HCT116 (cell line): ENCODE results near the gene ASXL2. TPM values are rescaled to one million over a fixed set of nuclear protein-coding genes. Genes with fewer than 3 reads are reported as not detected.

Experiments used
- ATAC-seq: fragments of 200-7000 bp; cut with Tn5 transposase; 2 replicates; pipeline ENCODE4 v1.9.1; 2020; ENCODE audit warnings: mild to moderate bottlenecking, moderate library complexity
- BruUV-seq: library from RNA; stranded (reverse); fragments of 400-500 nt; replicated peaks from 2 replicates; lab custom pipeline; 2021; lab: Mats Ljungman, UMichigan
- CTCF ChIA-PET: fragments of 300-600 bp; sonication (Branson Sonifier 250); formaldehyde crosslinking; loops from one replicate; lab custom pipeline; 2021; ENCODE audit warnings: antibody characterized with exemption; lab: Charles Lee
- POLR2A ChIA-PET: fragments of 300-600, 350-600 bp; sonication (Branson Sonifier 250); formaldehyde crosslinking; loops from one replicate; lab custom pipeline; 2021; ENCODE audit warnings: antibody characterized with exemption; lab: Charles Lee
- RAD21 ChIA-PET, 2 experiments: fragments of 300-600 bp; sonication (Branson Sonifier 250); formaldehyde crosslinking; loops; one replicate each; lab custom pipeline; 2023; ENCODE audit warnings: low total read pairs in 2 of 2; ENCODE audit not compliant: uncharacterized antibody in 2 of 2, unreplicated experiment in 2 of 2, low non-redundant PET in 1 of 2; lab: Charles Lee
- DNase-seq: peaks from one replicate; pipeline ENCODE4 v3.0.0-alpha.2; 2010; ENCODE audit warnings: low read depth, low spot score
- H2AFZ ChIP-seq: fragments of 200-600 bp; shearing (Covaris generic), sonication (generic); 2 replicates; pipeline ENCODE4 v1.6.1; 2017; ENCODE audit warnings: low read depth, mixed run types, mixed read lengths, antibody characterized with exemption, low read length; ENCODE audit not compliant: poor library complexity, severe bottlenecking
- H3K27ac ChIP-seq: 2 replicates; pipeline ENCODE4 v1.5.1; 2012; ENCODE audit warnings: low read depth, low read length
- H3K27me3 ChIP-seq: fragments of 200-600 bp; sonication (generic); 2 replicates; pipeline ENCODE4 v1.6.1; 2016; ENCODE audit warnings: mixed run types, low read length, mixed read lengths; ENCODE audit not compliant: insufficient read depth
- H3K36me3 ChIP-seq, 2 experiments: fragments of 200-500 bp in 1 of 2; fragments of 200-600 bp in 1 of 2; sonication (Bioruptor generic) in 1 of 2; sonication (generic) in 1 of 2; 2 replicates each; pipeline versions ENCODE4 v1.5.1 to v1.6.1; 2014 to 2016; ENCODE audit warnings: low read length in 2 of 2, inconsistent platforms in 1 of 2, mixed read lengths in 1 of 2, mixed run types in 1 of 2; ENCODE audit not compliant: insufficient read depth in 2 of 2, control insufficient read depth in 1 of 2
- H3K4me1 ChIP-seq, 2 experiments: fragments of 200-600 bp in 1 of 2; sonication (generic) in 1 of 2; 2 replicates each; pipeline versions ENCODE4 v1.5.1 to v1.6.1; 2012 to 2017; ENCODE audit warnings: low read length in 2 of 2, inconsistent platforms in 1 of 2, mild to moderate bottlenecking in 1 of 2, mixed read lengths in 1 of 2, mixed run types in 1 of 2, moderate library complexity in 1 of 2; ENCODE audit not compliant: insufficient read depth in 2 of 2, control insufficient read depth in 1 of 2
- H3K4me2 ChIP-seq: fragments of 200-600 bp; sonication (generic); 2 replicates; pipeline ENCODE4 v1.6.1; 2017; ENCODE audit warnings: mixed run types, low read length, mixed read lengths
- H3K4me3 ChIP-seq, 2 experiments: fragments of 200-600 bp in 1 of 2; sonication (generic) in 1 of 2; replicated peaks in 1 of 2; 2 replicates each; pipeline ENCODE4 v1.5.1; 2011 to 2016; ENCODE audit warnings: low read length in 2 of 2, control low read depth in 1 of 2, low read depth in 1 of 2, mild to moderate bottlenecking in 1 of 2, mixed read lengths in 1 of 2, mixed run types in 1 of 2
- H3K79me2 ChIP-seq: fragments of 200-600 bp; sonication (generic); 2 replicates; pipeline ENCODE4 v1.6.1; 2017; ENCODE audit warnings: mild to moderate bottlenecking, mixed run types, low read length, moderate library complexity, mixed read lengths; ENCODE audit not compliant: insufficient read depth
- H3K9ac ChIP-seq: fragments of 200-600 bp; sonication (generic); 2 replicates; pipeline ENCODE4 v1.6.1; 2016; ENCODE audit warnings: low read length, mixed read lengths
- H3K9me2 ChIP-seq: fragments of 200-600 bp; sonication (generic), shearing (Covaris generic); 2 replicates; pipeline ENCODE4 v1.6.1; 2017; ENCODE audit warnings: mixed run types, mild to moderate bottlenecking, moderate library complexity; ENCODE audit not compliant: insufficient read depth
- H3K9me3 ChIP-seq, 2 experiments: fragments of 200-500 bp in 1 of 2; fragments of 200-600 bp in 1 of 2; sonication (Bioruptor generic) in 1 of 2; sonication (generic) in 1 of 2; 2 replicates each; pipeline ENCODE4 v1.6.1; 2014 to 2017; ENCODE audit warnings: low read length in 2 of 2, mixed read lengths in 2 of 2, inconsistent platforms in 1 of 2, low read depth in 1 of 2, mild to moderate bottlenecking in 1 of 2, mixed run types in 1 of 2, moderate library complexity in 1 of 2; ENCODE audit not compliant: control insufficient read depth in 1 of 2, insufficient read depth in 1 of 2
- H4K20me1 ChIP-seq: fragments of 200-600 bp; sonication (generic), shearing (Covaris generic); 2 replicates; pipeline ENCODE4 v1.6.1; 2017; ENCODE audit warnings: mixed run types, mild to moderate bottlenecking, moderate library complexity; ENCODE audit not compliant: insufficient read depth
- CBX3 ChIP-seq: IDR thresholded peaks from 2 replicates; pipeline ENCODE4 v1.6.1; 2012; ENCODE audit warnings: low read depth
- EGR1 ChIP-seq: IDR thresholded peaks from 2 replicates; pipeline ENCODE4 v1.6.1; 2012; ENCODE audit warnings: low read depth
- JUND ChIP-seq: IDR thresholded peaks from 2 replicates; pipeline ENCODE4 v1.6.1; 2012
- RAD21 ChIP-seq: IDR thresholded peaks from 2 replicates; pipeline ENCODE4 v1.6.1; 2012; ENCODE audit warnings: low read depth, mild to moderate bottlenecking
- SIN3A ChIP-seq: IDR thresholded peaks from 2 replicates; pipeline ENCODE4 v1.6.1; 2012; ENCODE audit warnings: low read depth
- SRF ChIP-seq: IDR thresholded peaks from 2 replicates; pipeline ENCODE4 v1.6.1; 2012; ENCODE audit warnings: low read depth
- TCF7L2 ChIP-seq: IDR thresholded peaks from 2 replicates; pipeline ENCODE4 v1.7.0; 2011; ENCODE audit warnings: borderline replicate concordance, inconsistent platforms; ENCODE audit not compliant: insufficient read depth, insufficient read length; ENCODE audit errors: extremely low read depth
- intact Hi-C: fragments of 100-400 bp; cut with micrococcal nuclease; formaldehyde crosslinking; loops from 2 replicates; pipeline ENCODE4 v1.10.0; 2022
- total RNA-seq: library from RNA; stranded (reverse); gene quantifications from one replicate; pipeline ENCODE4 v1.2.1, GENCODE V29; 2021; ENCODE audit not compliant: unreplicated experiment
- TF ChIP-seq, protein P1 (sequence below), 3 experiments: fragments of 200-600 bp in 1 of 3; sonication (generic) in 1 of 3; IDR thresholded peaks in 2 of 3; conservative IDR thresholded peaks in 1 of 3; 2 replicates each; pipeline ENCODE4 v1.5.1; 2012 to 2017; ENCODE audit warnings: low read depth in 2 of 3, low read length in 2 of 3, antibody characterized with exemption in 1 of 3, borderline replicate concordance in 1 of 3, control low read depth in 1 of 3, mild to moderate bottlenecking in 1 of 3, mixed read lengths in 1 of 3, mixed run types in 1 of 3, moderate library complexity in 1 of 3; ENCODE audit not compliant: insufficient read depth in 1 of 3

Gene ASXL2
- total RNA-seq, 1 experiment from 2014 or later: 29.2 TPM

DNA sequence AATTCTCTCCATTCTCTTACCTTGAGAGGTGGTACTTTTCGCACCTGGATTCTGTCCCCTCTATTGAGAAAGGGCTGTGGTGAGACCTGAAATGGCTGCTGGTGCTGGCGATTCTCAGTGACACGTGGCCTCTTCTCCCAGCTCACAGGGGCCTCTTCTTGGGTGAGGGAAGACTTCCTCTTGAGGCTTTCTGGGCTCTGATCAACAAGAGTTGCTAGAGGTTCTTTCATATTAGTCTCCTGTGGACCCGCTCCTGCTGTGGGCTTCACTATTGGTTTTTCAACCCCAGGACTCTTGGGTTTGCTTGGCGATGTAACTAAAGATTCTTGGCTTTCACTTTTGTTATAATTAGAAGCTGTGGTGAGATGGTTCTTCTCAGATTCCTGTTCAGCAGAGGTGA, 128.6 kb downstream of the ASXL2 start (continued):
- TF ChIP-seq, protein P1, sequence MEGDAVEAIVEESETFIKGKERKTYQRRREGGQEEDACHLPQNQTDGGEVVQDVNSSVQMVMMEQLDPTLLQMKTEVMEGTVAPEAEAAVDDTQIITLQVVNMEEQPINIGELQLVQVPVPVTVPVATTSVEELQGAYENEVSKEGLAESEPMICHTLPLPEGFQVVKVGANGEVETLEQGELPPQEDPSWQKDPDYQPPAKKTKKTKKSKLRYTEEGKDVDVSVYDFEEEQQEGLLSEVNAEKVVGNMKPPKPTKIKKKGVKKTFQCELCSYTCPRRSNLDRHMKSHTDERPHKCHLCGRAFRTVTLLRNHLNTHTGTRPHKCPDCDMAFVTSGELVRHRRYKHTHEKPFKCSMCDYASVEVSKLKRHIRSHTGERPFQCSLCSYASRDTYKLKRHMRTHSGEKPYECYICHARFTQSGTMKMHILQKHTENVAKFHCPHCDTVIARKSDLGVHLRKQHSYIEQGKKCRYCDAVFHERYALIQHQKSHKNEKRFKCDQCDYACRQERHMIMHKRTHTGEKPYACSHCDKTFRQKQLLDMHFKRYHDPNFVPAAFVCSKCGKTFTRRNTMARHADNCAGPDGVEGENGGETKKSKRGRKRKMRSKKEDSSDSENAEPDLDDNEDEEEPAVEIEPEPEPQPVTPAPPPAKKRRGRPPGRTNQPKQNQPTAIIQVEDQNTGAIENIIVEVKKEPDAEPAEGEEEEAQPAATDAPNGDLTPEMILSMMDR (IDR thresholded peaks at IDR 0.05 in 2 of 3, conservative IDR thresholded peaks at IDR 0.05 in 1 of 3; ENCODE audit: borderline replicate concordance in 1 of 3, insufficient read depth in 1 of 3, low read depth in 2 of 3, low read length in 2 of 3): no peak
- no peak for TF ChIP-seq RAD21

DNA sequence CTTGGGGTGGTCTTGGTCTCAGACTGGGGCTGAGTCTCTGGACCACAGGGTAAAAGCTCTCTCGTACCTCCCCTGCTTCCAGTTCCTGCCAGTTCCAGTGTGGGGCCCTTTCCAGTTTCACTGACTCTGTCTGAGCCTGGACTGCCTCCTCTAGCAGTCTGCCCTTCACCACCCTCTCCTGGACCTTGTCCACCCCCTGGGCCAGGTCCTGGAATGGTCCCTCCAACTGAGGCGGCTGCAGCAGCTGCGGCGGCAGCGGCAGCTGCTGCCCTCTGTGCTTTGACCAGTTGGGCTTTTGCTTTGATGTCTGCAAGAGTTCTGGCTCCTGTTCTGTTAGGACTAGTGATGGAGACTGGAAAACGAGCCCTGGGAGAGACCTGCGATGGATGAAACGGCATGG, 134.2 kb downstream of the ASXL2 start:
- ATAC-seq (no peak), DNase-seq (no peak)
- ChIA-PET RAD21 (no interaction called here), POLR2A (no interaction called here), CTCF (no interaction called here)
- Histone ChIP-seq H3K9ac (no peak overlapping the region), H3K27ac (no peak overlapping the region), H3K9me3 (no peaks in the 10 kb centered on the region), H3K79me2 (no peaks in the 10 kb centered on the region), H3K36me3 (peaks cover 7 to 10% of the 10 kb centered on the region in 2 experiments; a peak in 3 of 4 replicates), H3K27me3 (no peaks in the 10 kb centered on the region), H2AFZ (no peak overlapping the region), H3K4me1 (no peaks in the 10 kb centered on the region), H3K4me2 (no peak overlapping the region), H3K4me3 (no peak overlapping the region), H3K9me2 (no peaks in the 10 kb centered on the region), H4K20me1 (no peaks in the 10 kb centered on the region)
- BruUV-seq: no TSS peak
- TF ChIP-seq TCF7L2: no peak
- intact Hi-C loops: no loop called here

DNA sequence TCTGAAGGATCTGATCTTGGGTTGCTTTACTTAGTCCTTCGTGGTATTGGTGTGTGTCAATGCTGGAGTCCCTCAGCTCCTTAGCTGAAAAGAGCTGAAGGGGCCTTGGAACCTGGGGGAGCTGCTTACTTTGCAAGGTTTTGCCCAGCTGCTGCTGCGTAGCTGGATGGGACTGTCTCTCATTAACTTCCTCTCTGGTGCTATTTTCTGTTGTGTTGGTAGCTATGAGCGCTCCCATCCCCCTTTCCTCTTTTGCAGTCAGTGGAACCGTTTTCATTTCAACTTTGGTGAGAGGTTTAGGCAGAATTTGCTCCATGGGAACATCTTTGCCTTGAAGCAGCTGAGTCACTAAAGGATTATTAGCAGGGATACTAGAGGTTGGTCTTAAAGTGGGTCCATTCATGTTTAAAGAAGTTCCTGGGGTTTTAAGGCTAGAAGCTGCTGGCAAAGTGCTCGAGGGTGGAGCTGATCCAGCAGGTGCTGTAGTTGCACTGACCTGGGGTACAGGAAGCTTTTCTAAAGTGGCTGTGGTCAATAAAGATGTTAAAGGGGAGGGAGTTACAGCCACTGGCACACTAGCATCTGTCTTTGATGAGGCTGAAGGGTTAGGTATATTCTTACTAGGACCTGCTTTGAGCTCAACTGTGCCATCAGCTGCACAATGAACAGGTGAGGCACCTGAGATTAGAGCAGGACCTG, 135.0 kb downstream of the ASXL2 start:
- H3K27ac ChIP-seq: no peak overlapping the region
- no peak for DNase-seq
- H3K4me2 ChIP-seq: no peak overlapping the region
- no peak overlapping the region for H2AFZ ChIP-seq
- ChIA-PET POLR2A (no interaction called here), CTCF (no interaction called here), RAD21 (no interaction called here)
- no peak overlapping the region for H3K4me3 ChIP-seq
- intact Hi-C loops: no loop called here
- no peak overlapping the region for H3K9ac ChIP-seq
- peaks cover 2 to 10% of the 10 kb centered on the region in 2 experiments; a peak in 2 of 4 replicates for H3K36me3 ChIP-seq
- BruUV-seq: no TSS peak
- TF ChIP-seq JUND (no peak), SIN3A (no peak), SRF (no peak), EGR1 (no peak), CBX3 (no peak)
- H3K9me2 ChIP-seq: no peaks in the 10 kb centered on the region
- no peaks in the 10 kb centered on the region for H3K79me2 ChIP-seq
- no peaks in the 10 kb centered on the region for H3K27me3 ChIP-seq
- ATAC-seq: no peak
- H4K20me1 ChIP-seq: no peaks in the 10 kb centered on the region; the same call in 1 of the 2 replicates
- H3K9me3 ChIP-seq: no peaks in the 10 kb centered on the region
- H3K4me1 ChIP-seq: no peaks in the 10 kb centered on the region
